Loucy (cell line): Measurements from ENCODE around the gene EPN1.

ENCODE experiments used
- H2AFZ ChIP-seq: fragments of 200-600 bp; sonication (generic); 2 replicates; pipeline ENCODE4 v1.6.0; 2016; ENCODE audit warnings: antibody characterized with exemption, mild to moderate bottlenecking, low read length, moderate library complexity
- H3F3A ChIP-seq: fragments of 200-600 bp; 2 replicates; pipeline ENCODE4 v1.6.0; 2016; ENCODE audit warnings: antibody characterized with exemption, low read depth, mild to moderate bottlenecking
- H3K27me3 ChIP-seq: fragments of 200-600 bp; sonication (generic); 2 replicates; pipeline ENCODE4 v1.6.1; 2014; ENCODE audit warnings: low read length, mild to moderate bottlenecking; ENCODE audit not compliant: insufficient read depth, poor library complexity, severe bottlenecking
- H3K36me3 ChIP-seq: fragments of 200-600 bp; sonication (generic); 2 replicates; pipeline ENCODE4 v1.6.1; 2016; ENCODE audit warnings: low read length; ENCODE audit not compliant: insufficient read depth
- H3K4me1 ChIP-seq: fragments of 200-600 bp; sonication (generic); 2 replicates; pipeline ENCODE4 v1.5.1; 2014; ENCODE audit warnings: low read length, mild to moderate bottlenecking; ENCODE audit not compliant: insufficient read depth, poor library complexity, severe bottlenecking
- H3K4me2 ChIP-seq: fragments of 200-600 bp; sonication (generic); 2 replicates; pipeline ENCODE4 v1.6.0; 2014; ENCODE audit warnings: antibody characterized with exemption, low read length, low read depth, mild to moderate bottlenecking; ENCODE audit not compliant: poor library complexity, severe bottlenecking
- H3K4me3 ChIP-seq: fragments of 200-600 bp; sonication (generic); 2 replicates; pipeline ENCODE4 v1.5.1; 2014; ENCODE audit warnings: low read length, mild to moderate bottlenecking, mixed read lengths; ENCODE audit not compliant: poor library complexity, severe bottlenecking
- H3K79me2 ChIP-seq: fragments of 200-600 bp; sonication (generic); 2 replicates; pipeline ENCODE4 v1.6.1; 2014; ENCODE audit warnings: low read length; ENCODE audit not compliant: insufficient read depth
- H3K9ac ChIP-seq: fragments of 200-600 bp; sonication (generic); 2 replicates; pipeline ENCODE4 v1.6.0; 2014; ENCODE audit warnings: mild to moderate bottlenecking, low read depth, low read length, moderate library complexity; ENCODE audit not compliant: poor library complexity, severe bottlenecking
- H3K9me2 ChIP-seq: fragments of 200-600 bp; sonication (generic); replicated peaks from 2 replicates; pipeline ENCODE4 v1.6.1; 2016; ENCODE audit warnings: low read depth, low read length, mixed read lengths
- H3K9me3 ChIP-seq: fragments of 200-600 bp; sonication (generic); 2 replicates; pipeline ENCODE4 v1.6.1; 2014; ENCODE audit warnings: mild to moderate bottlenecking, antibody characterized with exemption, low read length, low read depth; ENCODE audit not compliant: insufficient read depth
- H4K20me1 ChIP-seq: fragments of 200-600 bp; sonication (generic); 2 replicates; pipeline ENCODE4 v1.6.0; 2014; ENCODE audit warnings: antibody characterized with exemption, low read length, mild to moderate bottlenecking; ENCODE audit not compliant: insufficient read depth, poor library complexity, severe bottlenecking
- EZH2phosphoT487 ChIP-seq: fragments of 200-600 bp; IDR thresholded peaks from 2 replicates; pipeline ENCODE4 v1.6.1; 2018; ENCODE audit warnings: antibody characterized with exemption, mild to moderate bottlenecking, moderate library complexity, borderline replicate concordance
- TF ChIP-seq, protein P1 (sequence below): fragments of 200-600 bp; sonication (generic); conservative IDR thresholded peaks from 2 replicates; pipeline ENCODE4 v1.5.1; 2014; ENCODE audit warnings: mild to moderate bottlenecking, antibody characterized with exemption, low read length

Gene EPN1

DNA sequence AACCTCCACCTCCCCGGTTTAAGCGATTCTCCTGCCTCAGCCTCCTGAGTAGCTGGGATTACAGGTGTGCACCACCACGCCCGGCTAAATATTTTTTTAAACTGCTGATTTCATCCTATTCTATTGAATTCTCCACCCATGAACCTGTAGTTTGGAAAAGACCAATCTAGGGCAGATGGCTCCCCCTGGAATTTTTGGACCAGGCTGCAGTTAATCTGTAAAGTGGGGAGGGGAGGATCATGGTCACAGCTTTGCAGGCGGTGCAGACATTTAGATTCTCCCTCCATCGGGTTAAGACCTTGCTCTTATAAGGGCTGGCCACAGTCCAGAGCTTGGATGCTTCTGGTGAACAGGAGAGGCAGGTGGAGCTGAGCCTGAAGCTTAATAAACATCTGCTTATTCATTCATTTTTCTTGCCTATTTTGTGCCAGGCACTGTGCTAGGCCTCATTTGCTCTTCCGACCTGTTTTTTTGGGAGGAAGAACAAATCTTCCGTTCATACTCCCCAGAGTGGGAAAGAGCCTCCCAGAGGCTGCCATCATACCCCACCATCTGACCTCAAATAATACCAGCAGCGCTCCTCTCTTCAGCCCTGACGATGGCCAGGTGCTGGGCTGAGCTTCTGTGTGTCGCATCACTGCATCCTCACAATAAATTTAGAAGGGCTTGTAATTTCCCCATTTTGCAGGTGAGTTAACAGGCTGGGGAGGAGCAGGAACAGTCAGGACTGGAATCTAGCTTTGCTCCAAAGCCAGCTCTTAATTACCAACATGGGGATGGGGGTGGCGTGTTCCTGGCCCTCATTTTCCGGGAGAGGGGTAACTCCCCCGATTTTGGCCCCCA is 27.9 kb upstream of the EPN1 start:
- Histone ChIP-seq H3K9me3 (no peaks in the 10 kb centered on the region), H3F3A (no peaks in the 10 kb centered on the region), H3K4me2 (peak overlapping the region; percentile 99), H3K79me2 (peaks cover 56% of the 10 kb centered on the region), H3K27me3 (no peaks in the 10 kb centered on the region), H4K20me1 (peaks cover 4% of the 10 kb centered on the region), H3K9ac (peak overlapping the region; percentile 87), H2AFZ (peak overlapping the region; percentile 76; the same call in 1 of the 2 replicates), H3K4me3 (peak overlapping the region; percentile 75), H3K4me1 (peaks cover 21% of the 10 kb centered on the region), H3K36me3 (no peaks in the 10 kb centered on the region; the same call in 1 of the 2 replicates), H3K9me2 (no peaks in the 10 kb centered on the region)
- TF ChIP-seq, protein P1, sequence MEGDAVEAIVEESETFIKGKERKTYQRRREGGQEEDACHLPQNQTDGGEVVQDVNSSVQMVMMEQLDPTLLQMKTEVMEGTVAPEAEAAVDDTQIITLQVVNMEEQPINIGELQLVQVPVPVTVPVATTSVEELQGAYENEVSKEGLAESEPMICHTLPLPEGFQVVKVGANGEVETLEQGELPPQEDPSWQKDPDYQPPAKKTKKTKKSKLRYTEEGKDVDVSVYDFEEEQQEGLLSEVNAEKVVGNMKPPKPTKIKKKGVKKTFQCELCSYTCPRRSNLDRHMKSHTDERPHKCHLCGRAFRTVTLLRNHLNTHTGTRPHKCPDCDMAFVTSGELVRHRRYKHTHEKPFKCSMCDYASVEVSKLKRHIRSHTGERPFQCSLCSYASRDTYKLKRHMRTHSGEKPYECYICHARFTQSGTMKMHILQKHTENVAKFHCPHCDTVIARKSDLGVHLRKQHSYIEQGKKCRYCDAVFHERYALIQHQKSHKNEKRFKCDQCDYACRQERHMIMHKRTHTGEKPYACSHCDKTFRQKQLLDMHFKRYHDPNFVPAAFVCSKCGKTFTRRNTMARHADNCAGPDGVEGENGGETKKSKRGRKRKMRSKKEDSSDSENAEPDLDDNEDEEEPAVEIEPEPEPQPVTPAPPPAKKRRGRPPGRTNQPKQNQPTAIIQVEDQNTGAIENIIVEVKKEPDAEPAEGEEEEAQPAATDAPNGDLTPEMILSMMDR: no peak
- TF ChIP-seq EZH2phosphoT487: no peak

DNA sequence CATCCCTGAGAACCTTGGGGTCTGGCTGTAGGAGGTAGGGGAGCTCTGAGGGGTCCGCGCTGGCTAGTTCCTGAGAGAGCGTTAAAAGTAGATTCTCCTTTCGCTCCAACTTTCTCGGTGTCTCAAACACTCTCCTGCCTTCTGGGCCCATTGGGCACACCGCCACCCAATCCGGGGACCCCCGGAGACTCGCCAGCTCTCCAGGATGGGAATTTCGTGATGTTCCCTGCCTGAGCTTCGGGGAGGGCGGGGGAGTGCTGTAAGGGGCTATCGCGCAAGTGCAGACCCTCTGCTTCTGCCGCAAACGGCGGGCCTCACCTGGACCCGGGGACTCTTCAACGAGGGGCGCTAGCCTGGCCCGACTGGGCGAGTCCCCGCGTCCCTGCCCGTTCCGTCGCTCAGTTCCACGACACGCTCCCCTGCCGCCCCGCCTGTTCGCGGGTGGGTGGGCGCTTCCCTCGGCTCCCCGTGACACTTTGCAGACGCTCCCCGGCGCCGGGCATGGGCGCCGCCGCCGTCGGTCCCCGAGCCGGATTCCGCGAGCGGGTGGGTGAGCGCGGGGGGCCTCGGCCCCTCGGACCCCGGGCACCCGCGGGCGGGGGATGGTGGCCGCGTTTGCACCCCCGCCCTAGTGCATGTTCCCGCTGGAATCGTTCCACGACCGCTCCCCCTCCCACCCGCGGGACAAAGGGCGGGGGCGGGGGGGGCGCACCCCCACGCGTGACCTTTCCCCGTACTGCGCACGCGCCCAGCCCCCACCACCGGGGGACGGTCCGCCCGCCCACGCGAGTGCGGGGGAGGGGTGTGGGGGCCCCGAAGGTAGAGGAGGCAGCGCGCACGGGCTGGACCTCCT is 27.1 kb upstream of the EPN1 start, which contains the start of gene CCDC106:
TSS of gene CCDC106 (plus strand) at position 481 of the 853 bp plus-strand sequence. CDS start 835 bp downstream, outside the sequence.
- Histone ChIP-seq H3K36me3 (no peaks in the 10 kb centered on the region; the same call in 1 of the 2 replicates), H3K4me2 (peak within 1 kb of the TSS; percentile 99), H3K9me2 (no peaks in the 10 kb centered on the region), H2AFZ (peak within 1 kb of the TSS; percentile 76), H3K27me3 (no peaks in the 10 kb centered on the region), H3K9ac (peak within 1 kb of the TSS; percentile 87), H3K79me2 (peaks cover 47% of the 10 kb centered on the region), H4K20me1 (peaks cover 4% of the 10 kb centered on the region), H3F3A (no peaks in the 10 kb centered on the region), H3K4me3 (peak within 1 kb of the TSS; percentile 75), H3K9me3 (no peaks in the 10 kb centered on the region), H3K4me1 (peaks cover 19% of the 10 kb centered on the region)
- TF ChIP-seq, protein P1: no peak
- TF ChIP-seq EZH2phosphoT487: no peak

DNA sequence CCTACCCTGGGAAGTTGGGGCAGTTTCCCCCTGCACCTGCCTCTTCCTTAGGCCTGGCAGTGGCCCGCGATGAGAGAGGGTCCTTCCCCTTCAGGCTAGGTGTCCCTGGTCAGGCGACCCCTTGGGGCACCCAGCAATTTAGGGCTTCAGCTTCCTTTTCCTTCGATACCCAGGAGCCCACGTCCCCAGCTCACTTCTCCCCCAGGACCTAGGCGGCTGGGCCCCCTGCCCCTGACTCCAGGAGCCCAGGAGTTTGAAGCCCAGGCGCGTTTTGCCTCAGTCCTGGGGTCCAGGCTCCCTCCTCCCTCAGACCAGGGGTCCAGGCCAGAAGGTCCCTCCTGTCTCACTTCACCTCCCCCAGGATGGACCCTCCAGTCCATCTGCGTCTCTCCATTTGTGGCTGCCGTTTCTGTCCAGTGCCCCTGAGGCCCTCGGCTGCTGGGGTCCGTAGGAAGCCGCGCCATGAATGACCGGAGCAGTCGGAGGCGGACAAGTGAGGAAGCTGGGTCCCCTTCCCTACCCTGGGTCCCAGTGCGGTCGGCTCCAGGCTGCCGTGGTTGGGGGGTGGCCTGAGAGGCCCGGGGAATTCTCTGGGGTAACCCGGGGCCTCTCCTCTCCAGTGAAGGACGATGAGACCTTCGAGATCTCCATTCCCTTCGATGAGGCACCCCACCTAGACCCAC is 26.3 kb upstream of the EPN1 start:
- Histone ChIP-seq H3K79me2 (peaks cover 41% of the 10 kb centered on the region), H3K4me1 (peaks cover 16% of the 10 kb centered on the region), H3K9me3 (no peaks in the 10 kb centered on the region), H3K27me3 (no peaks in the 10 kb centered on the region), H3K36me3 (no peaks in the 10 kb centered on the region; the same call in 1 of the 2 replicates), H3K9me2 (no peaks in the 10 kb centered on the region), H3K9ac (peak overlapping the region; percentile 87), H4K20me1 (peaks cover 4% of the 10 kb centered on the region), H3F3A (no peaks in the 10 kb centered on the region), H3K4me3 (peak overlapping the region; percentile 75), H3K4me2 (peak overlapping the region; percentile 99), H2AFZ (peak overlapping the region; percentile 76)
- TF ChIP-seq, protein P1: no peak
- no peak for TF ChIP-seq EZH2phosphoT487
